NCI-H524 treated with DMSO at 0.1 percent for 48 hours (cell line): ENCODE data around the gene UNC93A.
"Not testable (repeated sequence)": the region's sequence is repeated elsewhere in the genome, so short reads cannot be mapped to it uniquely, and the experiment has no call there.

Experiments
- DNase-seq: peaks from one replicate; lab custom pipeline; 2025; lab: John Stamatoyannopoulos, UW

UNC93A gene

DNA sequence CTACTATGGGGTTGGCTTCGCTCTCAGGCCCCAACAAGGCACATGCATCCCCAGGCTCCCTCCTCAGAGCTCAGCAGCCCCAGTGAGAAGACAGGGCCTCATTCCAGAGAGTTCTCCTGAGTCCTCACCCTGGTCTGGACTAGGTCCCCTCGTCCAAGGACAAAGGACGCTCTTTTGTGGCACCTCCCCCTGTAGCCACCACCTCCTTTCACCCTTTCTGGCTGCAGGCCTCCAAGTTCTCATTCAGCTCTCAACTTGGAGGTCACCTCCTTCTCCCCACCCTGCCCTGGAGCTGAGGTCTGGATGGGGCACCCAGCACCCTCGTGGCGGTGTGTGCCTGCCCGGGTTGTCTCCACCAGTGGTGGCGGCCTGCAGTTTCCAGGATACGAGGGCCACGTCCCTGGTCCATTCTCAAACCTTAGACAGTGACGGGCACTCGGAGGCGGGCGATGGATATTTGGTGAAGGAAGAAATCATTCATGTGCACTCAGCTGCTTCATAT, 2.5 kb downstream of the UNC93A start:
- no peak for DNase-seq

DNA sequence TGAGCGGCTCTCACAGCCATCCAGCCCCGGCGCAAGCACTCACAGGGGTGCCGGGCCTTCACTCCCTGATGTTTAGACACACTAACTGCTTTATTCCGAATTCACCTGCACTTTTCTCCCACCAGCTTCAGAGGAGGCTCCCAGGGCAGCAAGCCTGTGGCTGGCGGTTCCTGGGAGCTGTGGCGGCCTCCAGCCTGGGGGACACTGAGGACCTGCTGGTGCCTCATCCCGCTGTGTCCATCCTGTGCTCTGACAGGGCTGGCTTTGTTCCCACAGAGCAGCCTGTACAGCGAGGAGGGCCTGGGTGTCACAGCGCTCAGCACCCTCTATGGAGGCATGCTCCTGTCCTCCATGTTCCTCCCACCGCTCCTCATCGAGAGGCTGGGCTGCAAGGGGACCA, 3.1 kb downstream of the UNC93A start:
- DNase-seq = no peak

DNA sequence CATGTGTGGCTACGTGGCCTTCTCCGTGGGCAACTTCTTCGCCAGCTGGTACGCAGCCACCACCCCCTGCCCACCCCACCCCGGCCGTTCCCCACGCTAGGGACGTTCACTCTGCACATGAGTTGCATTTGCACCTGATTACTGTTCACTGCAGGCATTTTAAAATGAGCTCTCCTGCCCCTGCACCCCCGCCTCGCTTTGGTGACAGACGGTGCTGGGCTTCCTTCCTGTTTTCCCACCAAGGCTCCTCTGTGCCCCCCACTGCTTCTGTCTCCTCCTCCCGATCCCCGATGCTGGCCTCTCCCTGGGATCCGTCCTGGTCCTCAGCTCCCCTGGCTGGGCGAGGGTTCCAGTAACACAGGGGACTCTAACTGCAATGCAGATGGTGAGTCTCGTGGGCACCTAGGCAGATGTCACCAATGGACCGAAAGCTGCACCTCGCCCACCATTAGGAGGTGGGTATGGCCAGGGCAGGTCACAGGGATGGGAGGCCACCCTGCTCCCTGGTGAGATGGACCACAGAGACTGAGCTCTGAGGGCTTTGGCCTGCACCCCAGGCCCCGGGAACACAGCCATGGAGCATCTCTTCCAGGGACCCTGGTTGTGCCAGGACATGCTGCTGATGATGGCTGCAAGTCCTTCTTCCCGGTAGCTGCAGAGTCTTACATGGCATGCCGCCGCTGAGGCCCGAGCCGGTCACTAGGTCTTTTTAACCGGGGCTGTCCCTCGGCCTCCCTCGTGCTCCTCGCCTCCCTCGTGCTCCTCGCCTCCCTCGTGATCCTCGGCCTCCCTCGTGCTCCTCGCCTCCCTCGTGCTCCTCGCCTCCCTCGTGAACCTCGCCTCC, 3.8 kb downstream of the UNC93A start:
- no peak for DNase-seq

DNA sequence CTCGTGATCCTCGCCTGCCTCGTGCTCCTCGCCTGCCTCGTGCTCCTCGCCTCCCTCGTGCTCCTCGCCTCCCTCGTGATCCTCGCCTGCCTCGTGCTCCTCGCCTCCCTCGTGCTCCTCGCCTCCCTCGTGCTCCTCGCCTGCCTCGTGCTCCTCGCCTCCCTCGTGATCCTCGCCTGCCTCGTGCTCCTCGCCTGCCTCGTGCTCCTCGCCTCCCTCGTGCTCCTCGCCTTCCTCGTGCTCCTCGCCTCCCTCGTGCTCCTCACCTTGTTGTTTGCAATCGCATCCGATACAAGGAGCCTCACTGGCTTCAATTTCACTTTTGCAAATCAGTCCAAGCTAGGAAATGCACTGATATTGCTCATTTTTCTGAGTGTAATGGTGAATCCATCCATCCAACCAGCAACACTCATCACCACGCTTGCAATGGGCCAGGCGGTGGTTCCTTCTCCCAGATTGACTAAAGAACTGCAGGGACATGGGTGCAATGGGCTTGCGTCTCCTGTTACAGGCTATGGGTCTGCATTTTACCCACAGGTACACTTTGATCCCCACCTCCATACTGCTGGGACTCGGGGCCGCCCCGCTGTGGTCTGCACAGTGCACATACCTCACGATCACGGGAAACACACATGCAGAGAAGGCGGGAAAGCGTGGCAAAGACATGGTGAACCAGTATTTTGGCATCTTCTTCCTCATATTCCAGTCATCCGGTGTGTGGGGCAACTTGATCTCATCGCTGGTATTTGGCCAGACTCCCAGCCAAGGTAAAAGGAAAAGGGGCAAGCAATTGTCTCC, 4.6 kb downstream of the UNC93A start:
- DNase-seq = no peak

DNA sequence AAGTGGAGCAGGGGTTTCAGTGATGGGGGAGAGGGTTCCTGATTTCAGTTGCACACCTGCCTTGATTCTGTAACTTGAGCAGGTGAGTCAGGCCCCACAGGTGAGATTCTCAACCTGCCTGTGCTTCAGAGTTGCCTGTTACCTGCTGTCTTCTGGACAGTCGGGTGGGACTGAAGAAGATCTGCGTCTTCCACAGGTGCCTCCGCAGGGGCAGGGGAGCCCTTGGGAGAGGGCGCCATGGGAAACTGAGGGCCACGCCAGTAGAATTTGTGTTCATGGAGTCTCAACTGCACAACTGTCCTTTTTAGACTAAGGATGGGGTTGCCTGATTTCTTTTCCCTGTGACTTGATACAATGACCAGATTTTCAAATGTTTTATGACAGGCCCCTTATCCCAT, 5.2 kb downstream of the UNC93A start:
- no peak for DNase-seq

DNA sequence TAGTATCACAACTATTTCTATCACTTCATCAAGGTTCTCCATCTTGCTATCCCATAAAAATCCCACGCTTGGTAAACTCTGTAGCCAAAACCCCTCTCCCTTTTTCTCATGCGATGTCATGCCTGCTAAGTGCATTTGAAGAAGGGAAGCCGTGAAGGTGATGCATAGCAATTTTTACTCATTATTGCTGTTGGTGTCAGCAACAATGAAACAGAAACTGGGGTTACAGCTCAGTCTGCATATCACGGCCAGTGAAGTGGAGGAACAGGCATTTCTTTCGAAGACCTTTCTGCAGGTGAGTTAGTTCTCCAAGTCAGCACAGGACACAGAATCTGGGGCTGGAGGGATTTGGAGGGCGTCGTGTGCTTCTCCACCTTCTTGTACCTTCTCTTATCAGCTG, 5.8 kb downstream of the UNC93A start:
- DNase-seq = no peak

DNA sequence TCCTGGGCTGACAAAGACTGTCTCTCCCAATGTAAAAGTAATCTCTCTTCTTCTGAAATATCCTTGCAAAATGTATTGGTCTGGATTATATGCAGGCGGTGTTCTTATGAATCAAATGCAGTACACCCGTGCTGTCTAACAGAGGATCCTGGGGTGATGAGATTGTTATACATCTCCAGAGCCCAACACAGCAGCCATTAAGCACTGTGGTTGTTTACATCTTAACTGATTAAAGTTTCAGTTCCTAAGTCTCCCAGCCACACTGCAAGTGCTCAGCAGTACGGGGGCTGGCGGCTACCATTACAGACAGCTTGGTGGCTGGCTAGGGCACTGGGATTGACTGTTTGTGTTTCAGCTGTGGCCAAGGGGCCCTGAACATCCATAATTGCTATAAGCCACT, 7.0 kb downstream of the UNC93A start:
- no peak for DNase-seq

DNA sequence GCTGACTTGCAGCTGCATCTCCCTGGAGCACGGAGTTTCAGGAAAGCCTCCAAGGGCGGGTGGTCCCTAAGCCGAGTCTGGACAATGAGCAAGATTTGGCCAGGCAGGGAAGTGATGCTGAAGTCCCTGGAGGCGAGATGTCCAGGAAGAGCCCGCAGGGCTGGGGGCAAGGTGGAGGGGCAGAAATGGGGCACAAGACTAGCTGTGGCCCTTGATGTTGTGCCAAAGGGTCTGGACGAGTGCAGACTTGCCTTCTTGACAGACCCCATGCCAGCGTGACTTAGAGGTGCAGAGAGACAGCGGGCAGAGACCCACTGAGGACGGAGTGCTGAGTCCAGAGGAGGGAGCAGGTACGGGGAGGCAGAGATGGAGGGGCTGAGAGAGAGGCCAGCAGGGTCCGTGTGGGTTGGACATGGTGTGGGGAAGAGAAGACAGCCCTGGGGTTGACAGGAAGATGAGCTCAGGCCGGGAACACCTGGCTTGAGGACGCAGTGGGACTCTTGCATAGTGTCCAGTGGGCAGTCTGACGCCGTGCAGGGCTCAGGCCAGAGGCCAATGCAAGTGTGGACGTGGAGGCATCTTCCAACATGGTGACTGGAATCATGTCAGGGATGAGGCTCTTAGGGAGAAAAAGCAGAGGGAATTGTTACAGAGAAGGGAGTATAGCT, 8.7 kb downstream of the UNC93A start:
- DNase-seq = no peak

DNA sequence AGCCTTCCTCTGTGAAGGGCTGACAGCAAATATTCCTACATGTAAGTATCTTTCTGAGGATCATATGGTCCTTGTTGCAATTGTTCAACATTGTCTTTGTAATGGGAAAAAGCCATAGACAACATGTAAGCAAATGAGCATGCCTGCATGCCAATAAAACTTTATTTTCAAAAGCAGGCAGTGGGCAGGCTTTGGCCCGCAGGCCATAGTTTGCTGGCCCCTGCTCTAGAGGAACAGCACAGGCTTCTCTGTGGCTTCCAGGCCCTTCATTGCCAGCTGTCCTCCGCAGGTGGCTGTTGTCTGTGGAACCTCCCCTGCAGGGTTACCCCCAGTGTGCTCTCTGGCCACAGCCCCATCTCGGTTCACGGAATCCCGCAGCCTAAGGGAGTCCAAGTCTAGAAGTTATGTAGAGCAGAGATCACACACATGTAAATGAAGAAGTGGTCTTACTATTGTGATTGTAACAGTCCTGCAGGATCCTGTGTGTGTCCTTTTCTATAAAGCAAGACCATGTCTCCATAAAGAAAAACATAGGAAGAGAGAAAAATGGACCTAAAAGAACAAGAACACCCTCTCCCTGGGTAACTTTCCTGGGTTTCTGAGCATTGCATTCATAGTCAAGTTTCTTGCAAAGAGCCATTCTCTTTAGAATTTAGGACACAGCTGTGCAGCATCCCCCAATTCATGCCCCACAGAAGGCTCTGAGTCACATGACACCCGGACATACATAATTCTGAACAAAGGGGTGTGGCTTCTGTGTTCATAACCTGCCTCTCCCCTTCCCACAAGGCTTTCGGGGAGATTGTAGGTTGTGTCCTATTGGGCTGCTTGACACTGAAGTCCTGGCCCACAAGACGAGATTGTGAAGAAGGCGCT, 10.0 kb downstream of the UNC93A start:
- DNase-seq = no peak

DNA sequence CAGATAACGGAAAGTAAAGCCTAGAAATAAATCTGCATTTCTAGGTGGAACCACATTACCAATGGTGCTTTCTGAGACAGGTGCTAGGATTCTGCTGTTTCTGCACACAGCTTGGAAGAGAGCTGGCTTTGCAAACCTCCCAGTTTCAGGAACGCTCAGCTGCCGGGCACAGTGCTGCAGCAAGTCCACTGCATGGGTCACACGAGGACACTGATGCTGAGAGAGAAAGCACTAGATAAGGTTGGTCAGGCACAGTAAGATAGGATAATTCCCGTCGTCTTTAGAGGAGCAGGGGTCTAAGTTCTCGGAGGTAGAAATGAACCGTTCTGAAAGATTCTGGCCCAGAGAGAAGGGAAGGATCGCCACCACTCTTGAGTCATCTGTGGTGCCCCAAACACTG, 11.0 kb downstream of the UNC93A start:
- DNase-seq = no peak

DNA sequence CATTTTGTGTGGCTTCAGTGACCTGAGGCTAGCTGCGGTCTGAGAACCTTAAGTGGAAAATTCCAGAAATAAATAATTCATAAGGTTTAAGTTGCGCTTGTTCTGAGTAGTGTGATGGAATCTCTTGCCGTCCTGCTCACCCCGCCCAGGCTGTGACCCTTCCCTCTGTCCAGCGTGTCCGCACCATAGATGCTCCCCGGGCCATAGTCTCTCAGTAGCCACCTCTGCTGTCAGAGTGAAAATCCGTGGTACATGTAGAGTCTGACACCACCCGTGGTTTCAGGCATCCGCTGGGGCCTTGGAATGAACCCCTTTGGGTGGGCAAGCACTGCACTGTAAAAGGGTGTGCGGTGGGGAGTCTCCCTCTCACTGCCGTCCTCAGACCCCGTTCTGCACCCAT, 11.7 kb downstream of the UNC93A start:
- DNase-seq = no peak

DNA sequence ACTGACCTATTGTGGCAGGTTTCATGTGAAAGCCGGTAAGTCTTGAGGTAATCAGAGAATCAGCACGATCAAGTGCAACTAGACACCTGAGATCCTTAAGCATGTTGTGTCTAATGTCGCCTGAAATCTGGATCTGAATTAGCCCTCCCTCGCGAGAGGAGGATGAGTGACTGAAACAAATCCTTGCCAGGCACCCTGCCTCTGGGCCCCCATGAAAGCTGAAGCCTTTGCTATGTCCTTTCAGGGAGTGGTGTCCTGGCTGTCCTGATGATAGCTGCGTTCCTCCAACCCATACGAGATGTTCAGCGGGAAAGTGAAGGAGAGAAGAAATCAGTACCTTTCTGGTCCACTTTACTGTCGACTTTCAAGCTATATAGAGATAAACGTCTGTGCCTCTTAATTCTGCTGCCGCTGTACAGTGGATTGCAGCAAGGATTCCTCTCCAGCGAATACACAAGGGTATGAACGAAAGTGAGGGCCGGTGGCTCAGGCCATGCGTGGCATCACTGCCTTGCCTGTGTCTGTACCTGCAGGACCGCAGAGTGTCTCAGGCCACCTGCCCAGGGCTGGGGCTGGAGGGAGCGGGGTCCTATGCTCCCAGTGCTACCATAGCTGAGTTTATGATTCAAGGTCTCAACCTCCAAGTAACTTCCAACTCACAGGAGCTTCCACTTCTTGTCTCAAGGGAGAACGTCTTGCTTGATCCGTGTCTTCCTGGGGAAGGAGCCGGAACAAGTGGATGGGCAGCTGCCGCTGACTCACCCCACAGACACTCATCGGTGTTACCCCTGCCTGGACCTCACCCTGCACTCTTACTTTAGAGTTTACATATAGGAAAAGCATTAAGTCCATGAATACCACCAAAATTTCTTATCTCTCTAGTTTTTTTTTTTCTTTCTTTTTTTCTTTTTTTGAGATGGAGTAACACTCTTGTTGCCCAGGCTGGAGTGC, 12.8 kb downstream of the UNC93A start:
- no peak for DNase-seq

DNA sequence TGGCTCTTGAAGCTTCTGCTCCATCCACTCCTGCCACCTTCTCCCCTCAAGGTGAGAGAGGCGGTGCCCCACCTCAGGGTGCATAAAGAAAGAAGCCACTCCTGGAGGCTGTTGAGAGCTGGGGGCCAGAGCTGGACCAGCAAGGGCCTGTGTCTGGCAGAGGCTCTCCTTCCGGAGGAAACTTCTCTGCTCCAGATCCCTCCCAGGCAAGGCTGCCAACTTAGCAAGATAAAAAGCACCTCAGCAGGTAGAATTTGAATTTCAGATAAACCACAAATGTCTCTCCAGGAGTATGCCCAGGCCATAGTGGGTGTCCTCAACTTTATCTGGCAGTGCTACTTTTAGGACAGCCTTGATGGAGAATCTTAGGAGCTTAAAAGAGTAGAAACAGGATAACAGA, 13.8 kb downstream of the UNC93A start:
- no peak for DNase-seq

DNA sequence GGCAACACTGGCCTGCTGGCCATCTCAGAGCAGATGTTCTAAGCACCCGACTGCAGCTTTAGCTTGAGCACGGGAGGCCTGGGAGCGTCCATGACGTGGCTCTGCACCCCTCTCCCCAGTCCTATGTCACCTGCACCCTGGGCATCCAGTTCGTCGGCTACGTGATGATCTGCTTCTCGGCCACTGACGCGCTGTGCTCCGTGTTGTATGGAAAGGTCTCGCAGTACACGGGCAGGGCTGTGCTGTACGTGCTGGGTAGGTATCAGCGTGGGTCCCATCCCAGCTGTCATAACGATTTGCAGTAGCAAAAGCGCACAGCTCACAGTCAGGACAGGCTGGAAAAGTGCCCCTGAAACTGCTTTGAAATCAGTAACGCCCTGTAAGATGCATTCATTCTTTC, 14.7 kb downstream of the UNC93A start:
- no peak for DNase-seq

DNA sequence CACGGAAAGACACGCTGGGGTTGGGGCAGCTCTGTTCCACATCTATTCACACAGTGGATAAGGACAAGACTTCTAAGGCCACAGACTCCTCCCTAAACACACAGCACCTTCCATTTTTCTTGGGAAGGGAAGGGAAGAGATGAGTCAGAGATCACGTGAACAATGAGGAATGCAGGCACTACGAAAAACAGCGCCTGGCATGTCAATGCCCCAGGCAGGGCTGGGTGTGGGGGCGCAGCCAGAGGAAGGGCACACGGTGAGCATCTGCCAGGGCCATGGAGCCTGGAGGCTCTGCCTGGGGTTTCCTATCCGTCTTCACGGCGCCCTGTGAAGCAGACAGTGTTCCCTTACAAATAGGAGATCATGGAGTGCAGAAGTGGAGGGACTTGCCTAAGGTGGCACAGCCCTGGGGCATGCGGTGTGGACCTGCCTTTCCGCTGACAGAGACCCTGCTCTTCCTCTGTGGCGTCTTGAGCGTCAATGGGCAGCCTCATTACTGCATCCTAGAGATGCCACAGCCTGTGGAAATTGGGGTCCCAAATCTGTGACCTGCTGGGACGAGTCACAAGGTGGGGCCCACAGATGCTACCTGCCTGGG, 15.4 kb downstream of the UNC93A start:
- no peak for DNase-seq

DNA sequence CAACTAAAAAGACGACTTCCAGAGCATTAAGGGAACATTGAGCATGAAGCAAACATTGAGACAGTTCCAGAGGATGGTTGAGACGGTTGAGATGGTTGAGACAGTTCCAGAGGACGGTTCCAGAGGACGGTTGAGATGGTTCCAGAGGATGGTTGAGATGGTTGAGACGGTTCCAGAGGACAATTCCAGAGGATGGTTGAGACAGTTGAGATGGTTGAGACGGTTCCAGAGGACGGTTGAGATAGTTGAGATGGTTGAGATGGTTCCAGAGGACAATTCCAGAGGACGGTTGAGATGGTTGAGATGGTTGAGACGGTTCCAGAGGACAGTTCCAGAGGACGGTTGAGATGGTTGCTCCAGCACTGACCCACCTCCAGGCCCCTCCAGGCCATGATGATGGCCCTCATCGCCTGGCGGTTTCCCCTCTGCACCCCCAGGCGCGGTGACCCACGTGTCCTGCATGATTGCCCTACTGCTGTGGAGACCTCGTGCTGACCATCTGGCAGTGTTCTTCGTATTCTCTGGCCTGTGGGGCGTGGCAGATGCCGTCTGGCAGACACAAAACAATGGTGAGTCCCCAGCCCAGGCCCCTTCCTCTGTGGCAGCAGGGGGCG, 16.3 kb downstream of the UNC93A start:
- no peak for DNase-seq

DNA sequence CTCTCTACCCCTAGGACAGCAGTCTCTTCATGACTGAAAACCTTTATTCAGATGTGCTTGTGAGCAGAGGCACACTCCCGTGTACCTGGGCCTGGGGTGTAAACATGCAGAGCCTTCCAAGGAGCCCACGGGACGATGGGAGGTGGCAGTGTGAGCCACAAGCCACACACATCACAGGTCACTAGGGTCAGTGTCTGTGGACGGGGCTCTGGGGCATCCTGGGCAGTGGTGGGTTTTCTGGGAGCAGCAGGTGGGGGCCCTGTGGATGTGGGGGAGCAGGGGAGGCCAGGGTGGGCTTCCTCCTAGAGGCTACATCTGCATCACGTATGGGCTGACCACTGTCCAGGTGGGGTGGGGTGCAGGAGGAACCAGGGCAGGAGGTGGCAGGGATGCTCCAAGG, 17.1 kb downstream of the UNC93A start:
- DNase-seq = no peak

DNA sequence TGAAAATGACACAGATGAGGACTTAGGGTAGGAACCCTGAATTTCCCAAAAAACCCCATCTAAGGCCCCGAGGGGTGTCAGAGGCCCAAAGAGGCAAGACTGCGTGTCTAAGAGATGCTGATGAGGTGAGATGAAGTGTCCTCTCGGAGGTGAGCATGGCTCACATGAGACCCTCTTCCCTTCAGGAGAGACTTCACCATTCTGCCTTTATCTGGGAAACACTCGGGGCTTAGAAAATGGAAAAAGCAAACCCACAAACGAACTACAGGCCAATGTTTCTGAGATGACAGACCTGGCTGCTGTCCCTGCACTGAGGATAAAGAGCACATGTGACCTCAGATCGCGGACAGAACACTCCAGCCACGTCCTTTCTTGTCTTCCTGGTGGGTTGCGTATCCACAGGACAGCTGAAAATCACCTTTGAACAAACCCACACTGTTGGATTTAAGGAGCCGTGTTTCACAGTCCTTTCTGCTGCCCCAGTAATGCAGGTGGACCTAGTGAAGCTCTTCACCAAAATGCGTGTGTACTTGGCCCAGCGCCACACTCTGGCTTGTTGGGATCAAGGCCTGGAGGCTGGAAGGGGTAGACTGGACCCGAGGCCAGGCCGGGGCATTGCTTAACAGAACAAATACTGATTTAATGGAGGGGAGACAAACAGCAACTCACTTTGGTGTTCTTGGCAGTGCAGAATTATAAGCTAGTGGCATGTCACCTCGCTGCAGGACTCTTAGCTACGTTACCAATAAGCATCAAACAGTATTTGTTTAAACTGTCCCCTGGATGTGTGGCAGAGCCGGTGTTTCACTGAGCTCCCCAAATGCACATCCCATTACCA, 18.5 kb downstream of the UNC93A start:
- not testable (repeated sequence) for DNase-seq

DNA sequence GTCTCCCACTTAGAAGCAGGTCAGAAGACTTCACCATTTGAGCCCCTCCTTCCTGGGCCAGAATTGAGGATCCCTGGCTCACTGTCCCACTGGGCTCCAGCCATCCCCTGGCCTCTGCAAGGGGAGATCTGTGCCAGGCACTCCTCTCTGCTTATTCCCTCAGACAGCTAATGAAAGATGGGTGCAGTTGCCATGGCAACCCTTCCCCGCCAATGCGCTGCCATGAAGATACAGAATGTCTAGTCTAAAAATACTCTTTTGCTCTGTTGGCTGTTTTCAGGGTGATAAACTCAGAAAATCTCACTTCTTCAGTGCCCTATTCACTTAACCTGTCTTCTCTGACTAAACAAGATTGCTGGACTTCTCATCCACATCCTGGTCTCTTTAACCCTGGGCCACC, 20.2 kb downstream of the UNC93A start:
- no peak for DNase-seq
